ENCODE measurements around the gene GLTPD2.

The GLTPD2 gene

DNA sequence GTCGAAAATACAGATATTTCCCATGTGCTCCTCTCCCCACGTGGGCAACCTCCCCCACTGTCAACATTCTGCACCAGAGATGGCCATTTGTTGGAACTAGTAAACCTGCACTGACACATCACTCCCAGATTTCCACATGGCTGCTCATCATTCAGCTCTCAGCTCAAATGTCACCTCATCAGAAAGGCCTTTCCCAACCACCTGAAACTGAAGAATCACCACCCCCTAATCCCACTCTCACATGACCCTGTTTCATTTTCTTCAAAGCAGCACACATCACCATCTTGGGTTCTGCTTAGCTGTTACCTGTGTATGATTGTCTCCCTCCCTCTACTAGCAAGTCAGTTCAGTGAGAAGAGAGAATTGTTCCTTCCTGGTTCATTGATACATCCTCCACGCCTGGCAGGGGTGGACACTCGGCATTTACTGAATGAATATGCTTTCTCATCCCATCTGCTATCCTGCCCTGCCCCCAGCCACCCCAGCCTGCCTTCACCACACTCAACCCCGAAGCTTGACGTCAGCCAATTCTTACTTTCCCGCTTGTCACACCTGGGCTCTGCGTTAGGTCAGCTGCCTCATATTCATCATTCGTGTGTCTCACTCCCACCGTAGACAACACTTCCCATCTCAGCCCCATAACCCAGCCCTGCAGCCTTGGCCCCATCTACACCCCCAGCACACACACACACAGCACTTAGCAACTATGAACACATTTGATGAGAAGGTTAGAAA, 11.9 kb downstream of the GLTPD2 start:
- TF ChIP-seq TAF1 (IDR thresholded peaks at IDR 0.05; ENCODE audit: low read depth) (no peak), EGR1 (IDR thresholded peaks at IDR 0.05) (no peak), TEAD4 (IDR thresholded peaks at IDR 0.05) (no peak)

DNA sequence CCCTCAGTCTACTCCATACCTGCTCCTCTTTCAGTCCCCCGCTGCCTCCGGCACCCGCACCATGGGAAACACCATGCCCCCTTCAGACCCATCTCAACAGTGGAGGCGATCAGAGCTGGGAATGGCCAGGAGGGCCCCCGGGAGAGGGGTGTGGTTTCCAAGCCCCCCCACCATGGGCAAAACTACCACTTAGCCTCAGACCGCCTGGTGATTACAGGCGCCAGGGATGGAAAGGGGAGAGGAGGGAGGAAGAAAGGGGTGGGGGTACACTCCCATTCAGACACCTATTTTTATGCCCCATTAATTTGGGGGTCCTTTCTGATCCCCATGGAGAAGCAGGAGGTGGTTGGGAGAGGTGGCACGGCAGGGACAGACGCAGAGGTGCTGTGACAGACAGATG, 13.5 kb downstream of the GLTPD2 start, which contains the start of gene C17orf114:
Gene C17orf114, minus strand, starts transcription at position 101 of the 400 bp plus-strand sequence.
- no peak for TF ChIP-seq ZBTB7A (IDR thresholded peaks at IDR 0.05; ENCODE audit: low read depth)
- TF ChIP-seq FOXM1 (IDR thresholded peaks at IDR 0.05; ENCODE audit: borderline replicate concordance, low read depth), result no peak
- no peak for TF ChIP-seq EP300 (IDR thresholded peaks at IDR 0.05; ENCODE audit: borderline replicate concordance)
- no peak for TF ChIP-seq TAF1 (IDR thresholded peaks at IDR 0.05; ENCODE audit: low read depth)
- TF ChIP-seq RAD21 (IDR thresholded peaks at IDR 0.05; ENCODE audit: low read depth), result no peak
- no peak for TF ChIP-seq TCF12 (IDR thresholded peaks at IDR 0.05; ENCODE audit: low read depth)
- TF ChIP-seq, protein P1, sequence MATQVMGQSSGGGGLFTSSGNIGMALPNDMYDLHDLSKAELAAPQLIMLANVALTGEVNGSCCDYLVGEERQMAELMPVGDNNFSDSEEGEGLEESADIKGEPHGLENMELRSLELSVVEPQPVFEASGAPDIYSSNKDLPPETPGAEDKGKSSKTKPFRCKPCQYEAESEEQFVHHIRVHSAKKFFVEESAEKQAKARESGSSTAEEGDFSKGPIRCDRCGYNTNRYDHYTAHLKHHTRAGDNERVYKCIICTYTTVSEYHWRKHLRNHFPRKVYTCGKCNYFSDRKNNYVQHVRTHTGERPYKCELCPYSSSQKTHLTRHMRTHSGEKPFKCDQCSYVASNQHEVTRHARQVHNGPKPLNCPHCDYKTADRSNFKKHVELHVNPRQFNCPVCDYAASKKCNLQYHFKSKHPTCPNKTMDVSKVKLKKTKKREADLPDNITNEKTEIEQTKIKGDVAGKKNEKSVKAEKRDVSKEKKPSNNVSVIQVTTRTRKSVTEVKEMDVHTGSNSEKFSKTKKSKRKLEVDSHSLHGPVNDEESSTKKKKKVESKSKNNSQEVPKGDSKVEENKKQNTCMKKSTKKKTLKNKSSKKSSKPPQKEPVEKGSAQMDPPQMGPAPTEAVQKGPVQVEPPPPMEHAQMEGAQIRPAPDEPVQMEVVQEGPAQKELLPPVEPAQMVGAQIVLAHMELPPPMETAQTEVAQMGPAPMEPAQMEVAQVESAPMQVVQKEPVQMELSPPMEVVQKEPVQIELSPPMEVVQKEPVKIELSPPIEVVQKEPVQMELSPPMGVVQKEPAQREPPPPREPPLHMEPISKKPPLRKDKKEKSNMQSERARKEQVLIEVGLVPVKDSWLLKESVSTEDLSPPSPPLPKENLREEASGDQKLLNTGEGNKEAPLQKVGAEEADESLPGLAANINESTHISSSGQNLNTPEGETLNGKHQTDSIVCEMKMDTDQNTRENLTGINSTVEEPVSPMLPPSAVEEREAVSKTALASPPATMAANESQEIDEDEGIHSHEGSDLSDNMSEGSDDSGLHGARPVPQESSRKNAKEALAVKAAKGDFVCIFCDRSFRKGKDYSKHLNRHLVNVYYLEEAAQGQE (IDR thresholded peaks at IDR 0.05; ENCODE audit: low read depth), result no peak
- no peak for TF ChIP-seq NFIC (IDR thresholded peaks at IDR 0.05)
- no peak for TF ChIP-seq CEBPB (IDR thresholded peaks at IDR 0.05)

DNA sequence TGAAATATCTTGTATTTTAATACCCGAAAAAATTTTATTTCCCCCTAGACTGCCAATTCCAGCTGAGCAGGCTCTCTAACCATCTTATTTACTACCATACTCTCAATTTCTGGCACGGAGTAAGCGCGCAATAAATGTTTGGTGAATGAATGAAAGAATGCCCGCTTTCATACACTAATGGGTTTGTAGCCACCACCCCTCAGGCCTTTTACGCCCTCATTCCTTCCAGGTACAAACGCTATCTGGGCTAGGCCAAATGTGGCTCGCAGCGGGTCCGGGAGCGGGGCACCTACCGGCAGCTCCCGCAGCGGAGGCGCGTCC, 17.7 kb downstream of the GLTPD2 start:
- no peak for TF ChIP-seq NFIC (IDR thresholded peaks at IDR 0.05)
- TF ChIP-seq YY1 (IDR thresholded peaks at IDR 0.05; ENCODE audit: low read depth), result no peak
- no peak for TF ChIP-seq TEAD4 (IDR thresholded peaks at IDR 0.05)
- TF ChIP-seq CREB1 (IDR thresholded peaks at IDR 0.05; ENCODE audit: low read depth), result no peak
- no peak for TF ChIP-seq EGR1 (IDR thresholded peaks at IDR 0.05)
- TF ChIP-seq ZBTB7A (IDR thresholded peaks at IDR 0.05; ENCODE audit: low read depth), result no peak
- no peak for TF ChIP-seq CEBPB (IDR thresholded peaks at IDR 0.05)
- TF ChIP-seq TCF12 (IDR thresholded peaks at IDR 0.05; ENCODE audit: low read depth), result no peak

DNA sequence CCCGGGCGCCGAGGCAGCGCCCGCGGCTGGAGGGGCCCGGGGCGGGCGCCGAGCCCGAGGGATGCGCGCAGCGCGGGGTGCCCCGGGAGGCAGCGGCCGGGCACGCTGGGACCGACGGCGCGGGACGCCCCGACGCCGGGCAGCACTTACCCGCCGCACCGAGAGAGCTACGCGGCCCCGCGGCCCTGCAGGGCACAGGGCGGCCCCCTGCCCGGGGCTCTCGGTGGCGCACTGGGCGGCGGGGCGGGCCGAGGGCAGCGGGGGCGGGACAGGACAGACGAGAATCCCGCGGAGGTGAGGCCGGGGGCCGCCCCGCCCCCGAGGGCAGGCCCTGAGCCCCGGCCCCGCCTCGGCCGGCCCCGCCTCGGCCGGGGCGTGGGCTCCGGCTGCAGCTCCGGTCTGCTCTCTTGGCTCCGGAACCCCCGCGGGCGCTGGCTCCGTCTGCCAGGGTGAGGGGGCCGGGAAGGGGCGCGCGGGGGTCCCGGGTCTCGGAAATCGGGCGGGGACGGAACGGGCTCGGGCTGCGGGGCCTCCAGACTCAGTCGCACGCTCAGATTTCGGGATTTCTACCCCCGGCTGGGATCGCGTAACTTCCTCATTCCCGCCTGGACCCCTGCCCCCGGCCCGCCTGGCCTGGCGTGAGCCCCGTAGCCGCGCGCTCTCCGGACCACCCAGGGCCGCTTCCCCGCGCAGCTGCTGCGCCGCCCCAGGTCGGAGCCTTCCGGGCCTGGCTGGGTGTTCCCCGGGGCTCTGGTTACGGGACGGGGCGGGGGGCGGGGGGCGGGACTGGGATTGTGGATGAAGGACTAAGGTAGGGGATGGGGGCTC, 18.2 kb downstream of the GLTPD2 start, which contains the start of gene PLD2:
Gene PLD2, plus strand, starts transcription at position 376 of the 828 bp plus-strand sequence. CDS start 621 bp downstream, outside the sequence.
- no peak for TF ChIP-seq NFIC (IDR thresholded peaks at IDR 0.05)
- TF ChIP-seq ZBTB7A (IDR thresholded peaks at IDR 0.05; ENCODE audit: low read depth), result peak; percentile 90
- peak; percentile 17; the same call in 1 of the 2 replicates for TF ChIP-seq TAF1 (IDR thresholded peaks at IDR 0.05; ENCODE audit: low read depth)
- TF ChIP-seq EGR1 (IDR thresholded peaks at IDR 0.05), result peak; percentile 34; the same call in 1 of the 2 replicates
- TF ChIP-seq YY1 (IDR thresholded peaks at IDR 0.05; ENCODE audit: low read depth), result no peak

DNA sequence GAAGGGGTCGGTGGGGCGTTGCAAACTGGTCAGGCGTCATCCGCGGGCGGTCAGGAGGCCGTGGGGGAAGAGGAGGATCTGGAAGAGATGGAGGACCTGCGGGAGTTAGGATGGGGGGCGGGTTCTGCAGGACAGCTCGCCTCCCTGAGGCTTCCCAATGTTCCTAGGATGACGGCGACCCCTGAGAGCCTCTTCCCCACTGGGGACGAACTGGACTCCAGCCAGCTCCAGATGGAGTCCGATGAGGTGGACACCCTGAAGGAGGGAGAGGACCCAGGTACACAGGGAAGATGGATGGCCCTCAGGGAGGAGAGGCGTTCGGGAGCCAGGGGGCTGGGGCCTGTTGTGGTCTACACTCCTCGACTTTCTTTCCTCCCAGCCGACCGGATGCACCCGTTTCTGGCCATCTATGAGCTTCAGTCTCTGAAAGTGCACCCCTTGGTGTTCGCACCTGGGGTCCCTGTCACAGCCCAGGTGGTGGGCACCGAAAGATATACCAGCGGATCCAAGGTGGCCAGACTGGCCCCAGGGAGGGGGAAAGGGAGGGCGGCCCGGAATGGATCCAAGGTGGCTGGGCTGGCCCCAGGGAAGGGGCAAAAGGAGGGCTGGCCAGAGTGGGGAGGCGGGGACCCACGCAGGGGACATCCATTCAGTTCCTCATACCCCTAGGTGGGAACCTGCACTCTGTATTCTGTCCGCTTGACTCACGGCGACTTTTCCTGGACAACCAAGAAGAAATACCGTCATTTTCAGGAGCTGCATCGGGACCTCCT, 19.0 kb downstream of the GLTPD2 start:
- TF ChIP-seq ZBTB7A (IDR thresholded peaks at IDR 0.05; ENCODE audit: low read depth) (no peak), EP300 (IDR thresholded peaks at IDR 0.05; ENCODE audit: borderline replicate concordance) (no peak), TAF1 (IDR thresholded peaks at IDR 0.05; ENCODE audit: low read depth) (no peak), RAD21 (IDR thresholded peaks at IDR 0.05; ENCODE audit: low read depth) (no peak), TEAD4 (IDR thresholded peaks at IDR 0.05) (no peak), CREB1 (IDR thresholded peaks at IDR 0.05; ENCODE audit: low read depth) (no peak), NFIC (IDR thresholded peaks at IDR 0.05) (no peak), EGR1 (IDR thresholded peaks at IDR 0.05) (no peak), TCF12 (IDR thresholded peaks at IDR 0.05; ENCODE audit: low read depth) (no peak), FOXM1 (IDR thresholded peaks at IDR 0.05; ENCODE audit: borderline replicate concordance, low read depth) (no peak), YY1 (IDR thresholded peaks at IDR 0.05; ENCODE audit: low read depth) (no peak), CEBPB (IDR thresholded peaks at IDR 0.05) (no peak)
- TF ChIP-seq, protein P2, sequence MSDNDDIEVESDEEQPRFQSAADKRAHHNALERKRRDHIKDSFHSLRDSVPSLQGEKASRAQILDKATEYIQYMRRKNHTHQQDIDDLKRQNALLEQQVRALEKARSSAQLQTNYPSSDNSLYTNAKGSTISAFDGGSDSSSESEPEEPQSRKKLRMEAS (IDR thresholded peaks at IDR 0.05), result no peak
- TF ChIP-seq, protein P3, sequence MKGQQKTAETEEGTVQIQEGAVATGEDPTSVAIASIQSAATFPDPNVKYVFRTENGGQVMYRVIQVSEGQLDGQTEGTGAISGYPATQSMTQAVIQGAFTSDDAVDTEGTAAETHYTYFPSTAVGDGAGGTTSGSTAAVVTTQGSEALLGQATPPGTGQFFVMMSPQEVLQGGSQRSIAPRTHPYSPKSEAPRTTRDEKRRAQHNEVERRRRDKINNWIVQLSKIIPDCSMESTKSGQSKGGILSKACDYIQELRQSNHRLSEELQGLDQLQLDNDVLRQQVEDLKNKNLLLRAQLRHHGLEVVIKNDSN (IDR thresholded peaks at IDR 0.05), result no peak
- TF ChIP-seq, protein P1 (IDR thresholded peaks at IDR 0.05; ENCODE audit: low read depth), result no peak

DNA sequence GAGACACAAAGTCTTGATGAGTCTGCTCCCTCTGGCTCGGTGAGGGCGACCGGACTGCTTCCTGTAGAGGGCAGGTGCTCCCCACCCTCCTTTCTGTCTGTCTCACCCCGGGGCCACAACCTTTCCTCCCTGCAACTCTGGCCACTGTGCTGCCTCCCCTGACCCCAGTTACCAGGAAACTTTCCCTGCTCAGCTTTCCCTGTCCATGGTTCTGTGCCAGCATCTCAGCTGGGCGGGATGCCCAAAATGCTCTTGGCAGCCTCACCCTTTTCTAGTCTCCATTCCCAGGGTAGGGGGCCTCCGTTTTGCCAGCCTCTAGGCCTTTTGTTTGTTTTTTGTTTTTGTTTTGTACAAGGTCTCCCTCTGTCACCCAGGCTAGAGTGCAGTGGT, 19.6 kb downstream of the GLTPD2 start:
- no peak for TF ChIP-seq TEAD4 (IDR thresholded peaks at IDR 0.05)
- TF ChIP-seq FOXM1 (IDR thresholded peaks at IDR 0.05; ENCODE audit: borderline replicate concordance, low read depth), result no peak
- TF ChIP-seq, protein P1 (IDR thresholded peaks at IDR 0.05; ENCODE audit: low read depth), result peak; percentile 52
- no peak for TF ChIP-seq RAD21 (IDR thresholded peaks at IDR 0.05; ENCODE audit: low read depth)
- TF ChIP-seq EGR1 (IDR thresholded peaks at IDR 0.05), result no peak
- TF ChIP-seq NFIC (IDR thresholded peaks at IDR 0.05), result no peak
- TF ChIP-seq, protein P3 (IDR thresholded peaks at IDR 0.05), result no peak
